GM13977 (cell line): ENCODE measurements around the gene TBP.
A peak's percentile ranks its signal among the peaks of the same experiment; 100 is the strongest.

Experiments
- DNase-seq: peaks from one replicate; pipeline ENCODE4 v3.0.0; 2012; ENCODE audit warnings: low spot score
- CTCF ChIP-seq: IDR thresholded peaks from 2 replicates; pipeline ENCODE4 v1.5.1; 2012; ENCODE audit warnings: mild to moderate bottlenecking, control low read depth; ENCODE audit not compliant: insufficient read depth; ENCODE audit errors: extremely low read depth, missing control alignments
- in situ Hi-C: fragments of 300-500 bp; cut with MboI; formaldehyde crosslinking; loops from one replicate; pipeline ENCODE4 v1.12.0; 2022; ENCODE audit warnings: low sequenced_read_pairs, low pct_unique_long_range_greater_than_20kb, mixed read lengths, inconsistent platforms; ENCODE audit not compliant: unreplicated experiment

The TBP gene

GRCh38 chr6:170554796-170555137, 598 bp downstream of the TBP start:
- in situ Hi-C loops, result no loop called here
- DNase-seq, result no peak
- no peak for TF ChIP-seq CTCF

GRCh38 chr6:170555305-170555704, 1.1 kb downstream of the TBP start:
- TF ChIP-seq CTCF, result no peak
- in situ Hi-C loops, result no loop called here
- DNase-seq, result no peak

GRCh38 chr6:170561555-170561954, 7.4 kb downstream of the TBP start:
- DNase-seq, result no peak
- no peak for TF ChIP-seq CTCF
- in situ Hi-C loops, result no loop called here

GRCh38 chr6:170564936-170565530, 10.9 kb downstream of the TBP start:
- TF ChIP-seq CTCF, result no peak
- no peak for DNase-seq
- in situ Hi-C loops, result no loop called here

- DNase-seq, result no peak
- in situ Hi-C loops, result no loop called here
- no peak for TF ChIP-seq CTCF
Observed at GRCh38 chr6:170572704-170573466, 18.7 kb downstream of the TBP start.

GRCh38 chr6:170575250-170575649, 21.1 kb downstream of the TBP start:
- peak; percentile 5 for TF ChIP-seq CTCF
- DNase-seq, result no peak
- in situ Hi-C loops, result no loop called here
